ENCODE measurements around the gene SCYL3.
"Not testable (repeated sequence)": the region's sequence is repeated elsewhere in the genome, so short reads cannot be mapped to it uniquely, and the experiment has no call there.

SCYL3 gene, protein sequence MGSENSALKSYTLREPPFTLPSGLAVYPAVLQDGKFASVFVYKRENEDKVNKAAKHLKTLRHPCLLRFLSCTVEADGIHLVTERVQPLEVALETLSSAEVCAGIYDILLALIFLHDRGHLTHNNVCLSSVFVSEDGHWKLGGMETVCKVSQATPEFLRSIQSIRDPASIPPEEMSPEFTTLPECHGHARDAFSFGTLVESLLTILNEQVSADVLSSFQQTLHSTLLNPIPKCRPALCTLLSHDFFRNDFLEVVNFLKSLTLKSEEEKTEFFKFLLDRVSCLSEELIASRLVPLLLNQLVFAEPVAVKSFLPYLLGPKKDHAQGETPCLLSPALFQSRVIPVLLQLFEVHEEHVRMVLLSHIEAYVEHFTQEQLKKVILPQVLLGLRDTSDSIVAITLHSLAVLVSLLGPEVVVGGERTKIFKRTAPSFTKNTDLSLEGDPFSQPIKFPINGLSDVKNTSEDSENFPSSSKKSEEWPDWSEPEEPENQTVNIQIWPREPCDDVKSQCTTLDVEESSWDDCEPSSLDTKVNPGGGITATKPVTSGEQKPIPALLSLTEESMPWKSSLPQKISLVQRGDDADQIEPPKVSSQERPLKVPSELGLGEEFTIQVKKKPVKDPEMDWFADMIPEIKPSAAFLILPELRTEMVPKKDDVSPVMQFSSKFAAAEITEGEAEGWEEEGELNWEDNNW

DNA sequence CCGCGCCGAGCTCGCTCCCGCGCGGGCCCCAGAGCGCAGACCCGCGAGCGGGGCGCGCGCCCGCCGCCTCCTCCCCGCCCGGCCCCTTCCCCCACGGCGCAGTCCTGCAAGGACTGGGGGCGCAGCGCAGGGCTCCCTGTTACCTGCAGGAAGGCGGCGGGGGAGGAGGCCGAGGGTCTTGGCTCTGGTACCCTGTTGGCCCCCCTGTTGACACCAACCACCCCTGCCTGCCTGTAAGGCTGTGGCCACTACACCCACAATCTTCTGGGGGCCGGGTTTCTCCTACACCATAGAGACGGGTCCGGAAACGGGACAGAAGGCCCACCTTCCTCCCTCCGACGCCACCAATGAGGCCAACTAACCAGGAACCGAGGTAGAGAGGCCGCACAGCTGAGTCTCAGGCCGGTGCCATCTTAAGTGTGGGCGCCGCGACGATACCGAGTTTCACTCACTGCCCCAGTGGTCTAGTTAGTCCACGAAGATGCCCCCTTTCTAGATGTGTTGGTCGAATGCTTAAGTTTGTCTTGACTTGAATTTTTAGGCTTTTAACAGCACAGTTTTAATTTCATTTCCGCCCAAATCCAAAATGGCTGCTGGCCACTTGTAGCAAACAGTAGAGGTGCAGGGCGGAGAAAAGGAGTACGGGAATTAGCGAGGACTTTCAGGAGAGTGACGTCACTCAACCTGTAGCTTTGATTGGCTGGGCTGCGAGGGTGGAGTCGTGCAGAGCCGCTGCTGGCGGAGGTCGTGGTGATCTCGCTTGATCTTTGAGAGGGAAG is at the start of gene SCYL3:
Gene SCYL3, minus strand, starts transcription at position 252 of the 779 bp plus-strand sequence. CDS start 5,056 bp downstream, outside the sequence.
- peak; percentile 78 to 92 for DNase-seq (ENCODE audit: extremely low read depth in 1 of 2, low read depth in 1 of 2)

- no peak for DNase-seq (ENCODE audit: extremely low read depth in 1 of 2, low read depth in 1 of 2)
Measured at GRCh38 chr1:169941982-169942830, 48.5 kb upstream of the SCYL3 start.

- no peak for DNase-seq (ENCODE audit: extremely low read depth in 1 of 2, low read depth in 1 of 2)
Measured at GRCh38 chr1:169933984-169934725, 40.5 kb upstream of the SCYL3 start.

DNA sequence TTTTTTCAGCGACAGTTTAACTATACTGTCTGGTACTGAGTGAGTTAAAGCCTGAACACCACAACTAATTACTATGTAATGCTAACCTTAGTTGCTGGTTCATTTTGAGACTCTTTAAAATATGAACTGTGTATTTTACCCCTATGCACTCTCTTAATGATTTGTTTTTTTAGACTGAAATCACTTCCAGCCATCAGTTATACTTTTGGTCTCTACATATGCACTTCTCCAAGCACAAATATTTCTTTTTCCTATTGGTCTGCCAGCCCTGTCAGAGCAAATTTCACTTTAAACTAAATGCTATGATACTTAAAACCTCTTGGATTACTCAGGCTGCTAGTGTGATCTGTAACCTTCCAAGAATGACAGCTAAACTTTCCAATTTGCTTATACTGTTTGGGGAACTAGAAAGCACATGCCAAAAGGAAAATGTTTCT is 38.1 kb upstream of the SCYL3 start:
- no peak for DNase-seq (ENCODE audit: extremely low read depth in 1 of 2, low read depth in 1 of 2)

DNA sequence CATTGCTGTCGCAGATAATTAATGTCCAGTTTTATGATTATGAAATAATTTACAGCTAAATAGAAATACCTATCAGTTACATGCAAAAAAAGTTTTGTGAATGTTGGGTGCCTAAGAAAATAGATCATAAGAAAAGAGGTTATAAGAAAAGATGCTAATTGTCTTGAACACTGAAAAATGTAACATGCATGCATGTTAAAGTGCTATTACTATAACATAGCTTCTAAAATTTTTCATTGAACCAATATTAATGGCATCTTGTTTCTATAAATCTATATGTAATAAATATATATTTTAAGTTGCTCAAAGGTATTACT is 35.5 kb upstream of the SCYL3 start:
- no peak for DNase-seq (ENCODE audit: extremely low read depth in 1 of 2, low read depth in 1 of 2)

DNA sequence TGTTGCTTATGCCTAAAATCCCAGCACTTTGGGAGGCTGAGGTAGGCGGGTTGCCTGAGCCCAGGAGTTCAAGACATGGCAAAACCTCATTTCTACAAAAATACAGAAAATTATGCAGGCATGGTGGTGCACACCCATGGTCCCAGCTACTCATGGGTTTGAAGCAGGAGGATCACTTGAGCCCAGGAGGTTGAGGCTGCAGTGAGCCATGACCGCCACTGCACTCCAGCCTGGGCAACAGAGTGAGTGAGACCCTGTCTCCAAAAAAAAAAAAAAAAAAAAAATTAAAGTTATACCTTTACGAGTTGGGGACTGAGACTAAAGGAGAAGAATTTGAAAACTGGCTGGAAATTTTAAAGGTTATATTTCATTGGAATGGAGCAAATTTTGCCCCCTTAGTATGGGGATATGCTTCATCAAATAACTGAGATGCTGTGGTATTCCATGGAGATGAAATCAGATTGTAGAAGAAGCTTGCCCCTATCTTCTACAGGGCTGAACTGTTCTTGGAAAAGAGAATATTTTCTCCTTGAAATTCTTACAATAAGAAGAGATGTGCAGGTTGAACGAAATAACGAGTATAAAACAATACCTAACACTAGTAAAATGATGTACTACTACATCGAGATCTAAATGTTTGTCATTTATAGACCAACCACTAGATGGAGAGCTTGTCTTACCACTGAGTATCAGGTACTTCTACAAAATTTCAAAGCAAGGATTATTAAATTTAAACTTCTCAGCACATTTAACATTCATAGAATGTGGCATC is 34.9 kb upstream of the SCYL3 start:
- DNase-seq (ENCODE audit: extremely low read depth in 1 of 2, low read depth in 1 of 2), result no peak

DNA sequence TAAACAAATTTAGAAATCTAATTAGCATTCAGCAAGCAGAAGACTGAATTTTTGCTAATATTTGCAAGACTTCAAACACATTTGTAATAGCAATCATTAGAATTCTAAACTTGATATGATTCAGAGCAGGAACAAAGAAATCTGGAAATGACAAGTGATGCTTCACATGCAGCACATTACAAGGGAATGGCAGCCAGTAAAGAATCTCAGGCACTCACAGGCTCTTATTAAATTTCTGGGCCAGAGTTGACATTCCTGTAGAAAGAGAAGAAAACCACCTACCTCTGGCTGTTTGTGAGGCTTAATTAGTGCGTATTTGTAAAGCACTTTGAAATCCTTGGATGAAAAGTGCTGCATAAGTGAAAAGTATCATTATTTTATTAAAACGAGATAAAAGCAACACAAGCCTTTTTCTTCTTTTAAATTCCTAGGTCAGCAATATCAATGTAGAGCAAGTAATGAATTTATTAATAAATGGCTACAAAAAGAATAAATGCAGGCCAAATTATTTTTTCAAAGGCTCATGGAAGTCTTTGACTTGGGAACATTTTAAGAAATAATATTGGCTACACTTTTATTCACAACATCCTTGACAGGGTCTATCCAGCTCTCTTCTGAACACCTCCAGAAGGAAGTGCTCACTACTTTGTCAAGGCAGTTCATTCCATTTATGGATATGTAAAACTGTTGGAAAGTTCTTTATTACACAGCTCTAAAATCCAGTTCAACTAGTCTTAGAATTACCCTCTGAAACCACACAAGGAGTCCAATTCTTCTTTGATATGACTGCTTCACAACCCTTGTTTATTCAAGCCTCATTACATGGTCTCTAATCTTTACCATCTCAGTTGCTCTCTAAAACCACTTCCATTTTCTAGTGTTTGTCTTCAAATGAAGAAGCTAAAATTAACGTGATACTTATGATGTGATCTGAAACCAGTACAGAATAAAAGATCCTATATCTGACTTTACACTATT is 32.1 kb upstream of the SCYL3 start:
- no peak for DNase-seq (ENCODE audit: extremely low read depth in 1 of 2, low read depth in 1 of 2)

DNA sequence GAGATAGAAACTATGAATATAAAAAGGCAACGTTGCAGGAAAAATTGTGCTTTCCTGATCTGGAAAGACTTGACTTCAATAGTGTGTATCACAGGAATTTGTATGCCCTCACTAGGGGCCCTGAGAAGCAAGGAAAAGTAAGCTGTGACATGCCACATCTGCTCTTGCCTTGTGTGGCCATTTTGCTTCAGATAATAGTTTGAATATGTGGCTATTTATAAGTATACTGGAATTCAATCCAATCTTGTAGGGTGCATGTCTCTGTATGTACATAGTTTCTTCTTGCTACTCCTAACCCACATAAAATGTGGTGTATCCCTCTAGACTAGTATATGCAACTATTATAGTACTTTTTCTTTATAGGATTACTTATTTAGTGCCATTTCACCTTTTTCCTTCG is 31.1 kb upstream of the SCYL3 start:
- no peak for DNase-seq (ENCODE audit: extremely low read depth in 1 of 2, low read depth in 1 of 2)

DNA sequence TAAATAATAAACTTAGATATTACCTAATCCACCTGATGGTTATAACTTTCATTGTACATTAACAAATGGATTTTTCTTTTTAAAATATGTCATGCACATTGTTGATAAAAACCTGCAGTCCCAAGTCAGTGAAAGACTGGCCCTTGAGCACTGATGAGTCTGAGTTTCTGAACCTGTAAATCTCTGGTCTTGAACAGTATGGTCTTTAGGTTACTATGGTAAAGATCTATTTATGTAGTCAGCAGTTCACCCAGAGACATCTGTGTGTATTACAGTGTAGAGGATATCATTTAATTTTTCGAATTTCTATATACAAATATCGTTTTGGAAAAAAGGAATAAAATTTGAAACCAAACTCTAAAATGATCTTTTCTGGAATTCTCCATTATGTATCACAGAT is 30.4 kb upstream of the SCYL3 start:
- no peak for DNase-seq (ENCODE audit: extremely low read depth in 1 of 2, low read depth in 1 of 2)

DNA sequence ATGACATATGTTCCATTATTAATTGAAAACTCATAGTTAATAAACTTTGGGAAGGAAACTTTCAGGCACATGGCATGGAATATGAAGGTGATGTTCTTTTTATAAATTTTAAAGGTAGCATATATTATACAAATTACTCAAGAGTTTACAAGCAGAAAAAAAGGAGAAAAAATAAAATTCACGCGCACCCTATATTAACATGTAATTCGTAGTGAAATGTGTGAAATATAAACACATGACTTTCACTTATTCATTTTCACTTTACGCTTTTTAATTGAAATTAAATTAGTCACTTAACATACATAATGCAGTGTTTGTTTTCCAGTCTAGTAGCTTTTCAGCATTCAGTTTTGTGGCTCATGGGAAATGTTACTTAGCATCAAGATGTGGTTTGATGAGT is 27.4 kb upstream of the SCYL3 start:
- no peak for DNase-seq (ENCODE audit: extremely low read depth in 1 of 2, low read depth in 1 of 2)

GRCh38 chr1:169918927-169919326 is 25.2 kb upstream of the SCYL3 start:
- no peak for DNase-seq (ENCODE audit: extremely low read depth in 1 of 2, low read depth in 1 of 2)

DNA sequence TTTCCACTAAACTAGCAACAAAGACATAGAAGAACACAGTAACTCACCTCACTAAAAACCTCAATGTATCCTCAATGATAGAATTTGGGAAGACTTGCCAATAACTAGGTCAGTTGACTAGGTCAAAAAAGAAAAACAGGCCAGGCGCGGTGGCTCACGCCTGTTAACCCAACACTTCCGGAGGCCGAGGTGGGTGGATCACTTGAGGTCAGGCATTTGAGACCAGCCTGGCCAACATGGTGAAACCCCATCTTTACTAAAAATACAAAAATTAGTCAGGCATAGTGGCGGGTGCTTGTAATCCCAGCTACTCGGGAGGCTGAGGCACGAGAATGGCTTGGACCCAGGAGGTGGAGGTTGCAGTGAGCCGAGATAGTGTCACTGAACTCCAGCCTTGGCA is 24.5 kb upstream of the SCYL3 start:
- DNase-seq (ENCODE audit: extremely low read depth in 1 of 2, low read depth in 1 of 2), result not testable (repeated sequence)

GRCh38 chr1:169915150-169915549 is 21.5 kb upstream of the SCYL3 start:
- DNase-seq (ENCODE audit: extremely low read depth in 1 of 2, low read depth in 1 of 2), result no peak

DNA sequence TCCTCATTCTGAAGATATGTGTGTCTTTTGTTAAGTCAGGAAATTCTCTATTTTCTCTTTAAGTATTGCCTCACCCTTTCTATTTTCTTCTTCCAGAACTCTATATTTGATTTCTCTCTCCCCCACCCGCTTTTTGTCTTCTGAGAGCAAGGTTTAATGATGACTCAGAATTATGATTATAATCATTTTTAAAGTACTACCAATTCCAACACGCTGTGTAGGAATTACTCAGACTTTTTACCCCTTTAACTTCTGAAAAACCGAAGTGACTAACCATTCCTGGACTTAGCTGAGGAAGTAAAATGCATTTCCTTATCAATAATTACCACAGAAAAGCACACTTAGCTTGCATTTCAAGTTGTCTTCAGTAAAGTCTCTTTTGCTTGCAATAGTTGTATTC is 20.8 kb upstream of the SCYL3 start:
- DNase-seq (ENCODE audit: extremely low read depth in 1 of 2, low read depth in 1 of 2), result no peak

- DNase-seq (ENCODE audit: extremely low read depth in 1 of 2, low read depth in 1 of 2), result no peak
Measured at GRCh38 chr1:169909499-169909898, 15.8 kb upstream of the SCYL3 start.

DNA sequence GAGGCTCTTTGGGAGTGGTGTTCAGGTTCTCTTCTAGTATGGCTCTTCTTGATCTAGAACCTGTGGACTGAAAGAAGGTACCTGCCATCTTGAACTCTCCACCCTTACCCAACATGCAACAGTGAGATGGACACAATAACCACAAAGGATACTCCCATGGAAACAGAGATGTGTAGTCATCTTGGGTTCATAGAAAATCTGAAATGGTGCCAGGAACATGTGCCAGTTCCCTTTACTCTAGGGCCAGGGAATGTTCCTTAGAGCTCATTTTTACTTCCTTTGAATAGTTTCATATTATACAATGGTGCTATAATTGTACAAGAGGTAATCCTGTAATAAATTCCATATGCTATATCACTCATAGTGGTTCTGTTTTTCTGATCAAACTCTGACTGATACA is 13.2 kb upstream of the SCYL3 start:
- no peak for DNase-seq (ENCODE audit: extremely low read depth in 1 of 2, low read depth in 1 of 2)

DNA sequence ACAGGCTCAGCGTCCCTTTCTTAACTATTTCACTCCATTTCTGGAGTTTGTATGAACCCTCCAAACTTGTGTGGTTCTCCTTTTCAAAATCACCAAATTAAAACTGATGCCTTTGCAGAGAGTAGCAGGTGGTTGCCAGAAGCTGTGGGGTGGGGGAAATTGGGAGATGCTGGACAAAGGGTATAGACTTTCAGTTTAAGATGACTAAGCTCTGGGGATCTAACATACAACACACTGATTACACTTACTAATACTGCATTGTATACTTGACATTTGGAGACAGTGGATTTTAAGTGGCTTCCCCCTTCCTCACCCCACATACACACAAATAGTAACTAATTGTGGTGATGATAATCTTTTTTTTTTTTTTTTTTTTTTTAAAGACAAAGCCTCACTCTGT is 11.1 kb upstream of the SCYL3 start:
- DNase-seq (ENCODE audit: extremely low read depth in 1 of 2, low read depth in 1 of 2), result no peak

DNA sequence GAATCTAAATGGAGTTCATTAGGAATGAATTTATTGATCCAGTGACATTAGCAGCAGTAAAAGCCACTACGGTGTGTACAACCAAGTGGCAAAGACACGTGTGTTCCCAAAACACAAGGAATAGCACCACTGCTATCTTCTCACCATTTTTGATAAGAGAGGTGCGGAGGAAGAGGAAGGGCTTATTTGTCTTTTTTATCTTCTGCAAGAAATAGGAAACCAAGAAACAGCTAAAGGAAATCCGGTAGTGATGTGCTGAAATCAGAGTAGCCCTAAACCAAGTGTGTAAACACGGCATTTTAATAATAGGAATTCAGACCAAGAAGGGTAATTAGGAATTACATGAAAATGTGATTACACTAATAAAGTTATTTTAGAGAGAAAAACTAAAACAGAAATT is 9.1 kb upstream of the SCYL3 start:
- no peak for DNase-seq (ENCODE audit: extremely low read depth in 1 of 2, low read depth in 1 of 2)
